ENCODE data around the gene TMEM127.

DNA sequence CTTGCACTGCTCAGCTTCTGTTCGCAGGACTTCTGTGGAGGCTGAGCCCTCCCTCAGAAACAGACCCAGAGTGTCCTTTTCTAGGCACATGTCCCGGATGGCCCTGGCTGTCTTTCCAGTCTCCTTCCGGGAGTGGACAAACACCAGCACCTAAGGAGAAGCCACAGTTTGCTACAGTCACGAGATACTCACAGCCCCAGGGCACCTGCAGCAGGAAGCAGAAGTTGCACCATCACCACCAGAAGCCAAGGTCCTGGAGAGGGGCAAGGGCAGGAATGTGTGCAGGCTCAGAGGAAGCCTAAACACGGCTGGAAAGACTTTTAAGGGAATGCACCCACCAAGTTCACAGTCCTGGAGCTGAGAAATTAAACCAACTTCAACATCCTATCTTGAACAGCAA is 26.0 kb upstream of the TMEM127 start:
- TF ChIP-seq SUZ12 (IDR thresholded peaks at IDR 0.05; ENCODE audit: extremely low read depth, insufficient read depth, insufficient read length), result no peak
- TF ChIP-seq ZNF274 (IDR thresholded peaks at IDR 0.05; ENCODE audit: low read depth, low read length), result no peak
- no peak for TF ChIP-seq YY1 (IDR thresholded peaks at IDR 0.05; ENCODE audit: insufficient read depth, insufficient read length)

Data from NT2/D1 (cell line).